Measurements from ENCODE around the gene CELF5.

The CELF5 gene

GRCh38 chr19:3224346-3225168 is at the start of gene CELF5:
TSS of gene CELF5 (plus strand) at chr19:3224661. CDS start at chr19:3224740, 79 bp downstream.
- DNase-seq = peak; percentile 67

- DNase-seq = no peak
These were observed 48.4 kb upstream of the CELF5 start for GRCh38 chr19:3175781-3176714.

- peak; percentile 19 for DNase-seq
These were observed 47.6 kb upstream of the CELF5 start for GRCh38 chr19:3176715-3177501.

- DNase-seq = no peak
These were observed 46.0 kb upstream of the CELF5 start, which contains the start of gene S1PR4 for GRCh38 chr19:3178377-3178972. TSS of gene S1PR4 (plus strand) at chr19:3178769. CDS start at chr19:3178793, 24 bp downstream.

- no peak for DNase-seq
These were observed 45.3 kb upstream of the CELF5 start for GRCh38 chr19:3178973-3179738.

GRCh38 chr19:3179739-3180293 is 44.6 kb upstream of the CELF5 start:
- DNase-seq = no peak

GRCh38 chr19:3183721-3184641 is 40.5 kb upstream of the CELF5 start:
- DNase-seq = no peak

- DNase-seq = no peak
These were observed 39.5 kb upstream of the CELF5 start for GRCh38 chr19:3184847-3185460.

- DNase-seq = peak; percentile 97
These were observed 38.9 kb upstream of the CELF5 start, which contains the start of gene NCLN for GRCh38 chr19:3185461-3186159. TSS of gene NCLN (plus strand) at chr19:3185930. CDS start at chr19:3186031, 101 bp downstream.

GRCh38 chr19:3186160-3186688 is 38.2 kb upstream of the CELF5 start:
- no peak for DNase-seq

GRCh38 chr19:3186891-3187661 is 37.4 kb upstream of the CELF5 start:
- no peak for DNase-seq

GRCh38 chr19:3187662-3188511 is 36.6 kb upstream of the CELF5 start:
- no peak for DNase-seq

- DNase-seq = no peak
These were observed 35.5 kb upstream of the CELF5 start for GRCh38 chr19:3188627-3189596.

GRCh38 chr19:3189702-3190469 is 34.6 kb upstream of the CELF5 start:
- no peak for DNase-seq

GRCh38 chr19:3190470-3190770 is 34.0 kb upstream of the CELF5 start:
- DNase-seq = no peak
